HepG2 (cell line): ENCODE results near the gene ABCF1. TPM values are rescaled to one million over a fixed set of nuclear protein-coding genes. Genes with fewer than 3 reads are reported as not detected.

Experiments used
- ATRX ChIP-seq: sonication (generic); formaldehyde crosslinking; IDR thresholded peaks from 2 replicates; pipeline ENCODE4 v1.4.0; 2020; ENCODE audit warnings: missing genetic modification reagents, borderline replicate concordance
- E2F1 ChIP-seq: sonication (generic); formaldehyde crosslinking; IDR thresholded peaks from 2 replicates; pipeline ENCODE4 v1.5.0; 2020; ENCODE audit warnings: missing genetic modification reagents
- FOXC1 ChIP-seq: sonication (generic); formaldehyde crosslinking; IDR thresholded peaks from 2 replicates; pipeline ENCODE4 v1.8.0; 2022; ENCODE audit warnings: mild to moderate bottlenecking, missing genetic modification reagents, borderline replicate concordance
- GMEB2 ChIP-seq: IDR thresholded peaks from 2 replicates; pipeline ENCODE4 v1.6.1; 2016; ENCODE audit warnings: missing biosample characterization, missing genetic modification reagents, low read depth
- MXD4 ChIP-seq: IDR thresholded peaks from 2 replicates; pipeline ENCODE4 v1.6.1; 2016; ENCODE audit warnings: mild to moderate bottlenecking, missing biosample characterization, missing genetic modification reagents
- NAIF1 ChIP-seq: sonication (generic); formaldehyde crosslinking; IDR thresholded peaks from 2 replicates; pipeline ENCODE4 v1.5.0; 2020; ENCODE audit warnings: mild to moderate bottlenecking, missing genetic modification reagents, borderline replicate concordance
- RBM39 ChIP-seq: fragments of 200-400 bp; formaldehyde crosslinking; IDR thresholded peaks from one replicate; pipeline ENCODE4 v1.6.1; 2018; ENCODE audit warnings: antibody characterized with exemption, mild to moderate bottlenecking, low read depth, low read length; ENCODE audit not compliant: poor library complexity, severe bottlenecking
- RFXANK ChIP-seq: IDR thresholded peaks from 2 replicates; pipeline ENCODE4 v1.6.1; 2016
- SIX1 ChIP-seq: sonication (generic); formaldehyde crosslinking; IDR thresholded peaks from 2 replicates; pipeline ENCODE4 v1.4.0; 2020; ENCODE audit warnings: missing genetic modification reagents, borderline replicate concordance
- TSC22D2 ChIP-seq: sonication (generic); formaldehyde crosslinking; IDR thresholded peaks from 2 replicates; pipeline ENCODE4 v1.5.1; 2020; ENCODE audit warnings: missing genetic modification reagents, mild to moderate bottlenecking, borderline replicate concordance
- ZFP1 ChIP-seq: IDR thresholded peaks from 2 replicates; pipeline ENCODE4 v1.6.1; 2016
- ZFP37 ChIP-seq: sonication (generic); formaldehyde crosslinking; IDR thresholded peaks from 2 replicates; pipeline ENCODE4 v1.4.0; 2020; ENCODE audit warnings: missing genetic modification reagents, borderline replicate concordance
- ZKSCAN5 ChIP-seq: sonication (generic); formaldehyde crosslinking; IDR thresholded peaks from 2 replicates; pipeline ENCODE4 v1.5.1; 2020; ENCODE audit warnings: mild to moderate bottlenecking, missing genetic modification reagents
- ZNF224 ChIP-seq: sonication (generic); formaldehyde crosslinking; IDR thresholded peaks from 2 replicates; pipeline ENCODE4 v1.5.0; 2020; ENCODE audit warnings: mild to moderate bottlenecking, missing genetic modification reagents
- ZNF256 ChIP-seq: sonication (generic); formaldehyde crosslinking; conservative IDR thresholded peaks from 2 replicates; pipeline ENCODE4 v1.4.0; 2020; ENCODE audit warnings: missing genetic modification reagents
- ZNF260 ChIP-seq: sonication (generic); formaldehyde crosslinking; IDR thresholded peaks from 2 replicates; pipeline ENCODE4 v1.4.0; 2020; ENCODE audit warnings: missing genetic modification reagents, low read depth, mild to moderate bottlenecking, borderline replicate concordance
- ZNF3 ChIP-seq: IDR thresholded peaks from 2 replicates; pipeline ENCODE4 v1.7.0; 2017; ENCODE audit warnings: inconsistent platforms
- ZNF556 ChIP-seq: sonication (generic); formaldehyde crosslinking; IDR thresholded peaks from 2 replicates; pipeline ENCODE4 v1.4.0; 2020; ENCODE audit warnings: mild to moderate bottlenecking, missing genetic modification reagents, borderline replicate concordance
- polyA plus RNA-seq, 8 experiments: library from polyadenylated mRNA; depleted of rRNA in 3 of 8; stranded (reverse) in 7 of 8; unstranded in 1 of 8; fragments of >200 nt; fragmentation: Illumina TruSeq in 4 of 8; extraction: Trizol in 4 of 8; gene quantifications; 2 replicates each; pipeline versions ENCODE4 v1.2.1 to v1.2.3, GENCODE V29; 2011 to 2016; ENCODE audit warnings: low read depth in 4 of 8, missing spikeins in 1 of 8, mixed read lengths in 1 of 8; ENCODE audit not compliant: insufficient read depth in 1 of 8
- total RNA-seq, 5 experiments: library from RNA; depleted of rRNA; stranded (reverse); fragments of >200 nt; fragmentation: Illumina TruSeq; extraction: Trizol; gene quantifications; 2 replicates each; pipeline ENCODE4 v1.2.3, GENCODE V29; 2016; ENCODE audit warnings: low read depth in 1 of 5
- TF ChIP-seq, protein P1 (sequence below): sonication (generic); formaldehyde crosslinking; IDR thresholded peaks from 2 replicates; pipeline ENCODE4 v1.4.0; 2020; ENCODE audit warnings: missing genetic modification reagents
- TF ChIP-seq, protein P2 (sequence below), 2 experiments: sonication (generic) in 1 of 2; formaldehyde crosslinking in 1 of 2; IDR thresholded peaks; 2 replicates each; pipeline versions ENCODE4 v1.5.1 to v1.6.1; 2011 to 2020; ENCODE audit warnings: borderline replicate concordance in 1 of 2, low read depth in 1 of 2, low read length in 1 of 2, mild to moderate bottlenecking in 1 of 2, missing genetic modification reagents in 1 of 2, moderate library complexity in 1 of 2
- TF ChIP-seq, protein P3 (sequence below): IDR thresholded peaks from 2 replicates; pipeline ENCODE4 v1.6.1; 2018; ENCODE audit warnings: missing genetic modification reagents, mild to moderate bottlenecking, missing compliant biosample characterization

ABCF1 gene
- total and polyA plus RNA-seq, 2 of the 13 experiments (the other 11 are each of a cell fraction or from before 2014, with no cell fraction given): 25.4 to 98.9 TPM

DNA sequence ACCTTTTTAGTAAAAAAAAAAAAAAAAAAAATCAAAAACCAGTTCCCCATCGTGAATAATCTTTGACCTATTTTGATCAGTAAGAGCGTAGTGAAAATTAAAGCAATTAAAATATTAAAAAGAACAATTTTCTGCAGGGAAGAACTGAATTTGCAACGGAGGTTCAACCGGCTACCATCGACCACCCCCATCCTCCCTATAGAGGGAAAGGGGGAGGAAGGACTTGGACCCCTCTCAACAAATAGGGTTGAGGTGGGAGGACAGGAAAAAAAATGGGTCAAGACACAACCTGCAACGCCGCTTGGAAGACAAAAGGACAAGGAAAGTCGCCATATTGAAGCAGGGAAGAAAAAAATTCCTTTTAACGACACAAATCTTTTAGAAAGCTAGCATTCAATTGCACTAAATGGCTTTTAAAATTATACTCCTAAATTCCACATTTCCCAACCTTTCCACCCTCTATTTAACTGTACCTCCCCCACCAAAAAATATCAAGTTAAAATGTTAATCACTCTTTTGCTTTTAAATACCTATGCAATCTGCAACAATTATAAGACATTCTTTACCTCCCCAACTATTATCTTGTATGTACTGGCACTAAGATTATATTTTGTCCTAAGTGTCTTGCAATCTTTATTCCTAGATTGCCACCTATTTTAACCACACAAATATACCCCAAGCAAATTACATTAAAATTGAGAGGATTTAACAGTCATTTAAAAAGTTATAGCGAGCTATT is 44.1 kb downstream of the ABCF1 start (continued):
- no peak; the same call in 1 of the 2 replicates for TF ChIP-seq SIX1
- 0 out of 2 replicates have a peak, but pooled peaks have one; percentile 14 for TF ChIP-seq ZNF556 (CRISPR knock-in tag)
- TF ChIP-seq NAIF1 (CRISPR knock-in tag): no peak
- no peak for TF ChIP-seq E2F1 (CRISPR knock-in tag)
- no peak for TF ChIP-seq ZNF224 (CRISPR knock-in tag)
- TF ChIP-seq ZFP37 (CRISPR knock-in tag): no peak
- no peak for TF ChIP-seq ZNF260
- TF ChIP-seq ZKSCAN5 (CRISPR knock-in tag): no peak
- no peak for TF ChIP-seq ZNF3 (CRISPR knock-in tag)
- no peak for TF ChIP-seq RBM39
- TF ChIP-seq MXD4 (CRISPR knock-in tag): peak; percentile 53; the same call in 1 of the 2 replicates
- TF ChIP-seq, protein P1, sequence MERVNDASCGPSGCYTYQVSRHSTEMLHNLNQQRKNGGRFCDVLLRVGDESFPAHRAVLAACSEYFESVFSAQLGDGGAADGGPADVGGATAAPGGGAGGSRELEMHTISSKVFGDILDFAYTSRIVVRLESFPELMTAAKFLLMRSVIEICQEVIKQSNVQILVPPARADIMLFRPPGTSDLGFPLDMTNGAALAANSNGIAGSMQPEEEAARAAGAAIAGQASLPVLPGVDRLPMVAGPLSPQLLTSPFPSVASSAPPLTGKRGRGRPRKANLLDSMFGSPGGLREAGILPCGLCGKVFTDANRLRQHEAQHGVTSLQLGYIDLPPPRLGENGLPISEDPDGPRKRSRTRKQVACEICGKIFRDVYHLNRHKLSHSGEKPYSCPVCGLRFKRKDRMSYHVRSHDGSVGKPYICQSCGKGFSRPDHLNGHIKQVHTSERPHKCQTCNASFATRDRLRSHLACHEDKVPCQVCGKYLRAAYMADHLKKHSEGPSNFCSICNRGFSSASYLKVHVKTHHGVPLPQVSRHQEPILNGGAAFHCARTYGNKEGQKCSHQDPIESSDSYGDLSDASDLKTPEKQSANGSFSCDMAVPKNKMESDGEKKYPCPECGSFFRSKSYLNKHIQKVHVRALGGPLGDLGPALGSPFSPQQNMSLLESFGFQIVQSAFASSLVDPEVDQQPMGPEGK (CRISPR knock-in tag): peak; percentile 46
- TF ChIP-seq, protein P2, sequence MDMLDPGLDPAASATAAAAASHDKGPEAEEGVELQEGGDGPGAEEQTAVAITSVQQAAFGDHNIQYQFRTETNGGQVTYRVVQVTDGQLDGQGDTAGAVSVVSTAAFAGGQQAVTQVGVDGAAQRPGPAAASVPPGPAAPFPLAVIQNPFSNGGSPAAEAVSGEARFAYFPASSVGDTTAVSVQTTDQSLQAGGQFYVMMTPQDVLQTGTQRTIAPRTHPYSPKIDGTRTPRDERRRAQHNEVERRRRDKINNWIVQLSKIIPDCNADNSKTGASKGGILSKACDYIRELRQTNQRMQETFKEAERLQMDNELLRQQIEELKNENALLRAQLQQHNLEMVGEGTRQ (IDR thresholded peaks at IDR 0.05; ENCODE audit: low read depth, low read length): no peak
- TF ChIP-seq, protein P2 (CRISPR knock-in tag; IDR thresholded peaks at IDR 0.05; ENCODE audit: borderline replicate concordance): no peak; the same call in 1 of the 2 replicates
- no peak; the same call in 1 of the 2 replicates for TF ChIP-seq GMEB2 (CRISPR knock-in tag)
- no peak for TF ChIP-seq ZNF256 (CRISPR knock-in tag)
- no peak for TF ChIP-seq TSC22D2 (CRISPR knock-in tag)
- peak; percentile 32; the same call in 1 of the 2 replicates for TF ChIP-seq ZFP1
- TF ChIP-seq RFXANK (CRISPR knock-in tag): no peak
- TF ChIP-seq, protein P3, sequence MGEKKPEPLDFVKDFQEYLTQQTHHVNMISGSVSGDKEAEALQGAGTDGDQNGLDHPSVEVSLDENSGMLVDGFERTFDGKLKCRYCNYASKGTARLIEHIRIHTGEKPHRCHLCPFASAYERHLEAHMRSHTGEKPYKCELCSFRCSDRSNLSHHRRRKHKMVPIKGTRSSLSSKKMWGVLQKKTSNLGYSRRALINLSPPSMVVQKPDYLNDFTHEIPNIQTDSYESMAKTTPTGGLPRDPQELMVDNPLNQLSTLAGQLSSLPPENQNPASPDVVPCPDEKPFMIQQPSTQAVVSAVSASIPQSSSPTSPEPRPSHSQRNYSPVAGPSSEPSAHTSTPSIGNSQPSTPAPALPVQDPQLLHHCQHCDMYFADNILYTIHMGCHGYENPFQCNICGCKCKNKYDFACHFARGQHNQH (CRISPR knock-in tag): 0 out of 2 replicates have a peak, but pooled peaks have one; percentile 39
- TF ChIP-seq FOXC1 (CRISPR knock-in tag): no peak
- no peak for TF ChIP-seq ATRX (CRISPR knock-in tag)
